CD4-positive, alpha-beta T cell treated with Interleukin-15 for 1 hour (primary cell): ENCODE results near the gene ATOH8.

Experiments
- DNase-seq: peaks from one replicate; pipeline ENCODE4 v3.0.0-alpha.2; 2020

The ATOH8 gene

GRCh38 chr2:85719609-85720240, 34.1 kb upstream of the ATOH8 start:
- DNase-seq, result no peak

- DNase-seq, result no peak
These were observed 33.3 kb upstream of the ATOH8 start for GRCh38 chr2:85720533-85720932.

- DNase-seq, result no peak
These were observed 32.1 kb upstream of the ATOH8 start for GRCh38 chr2:85721641-85722040.

- DNase-seq, result no peak
These were observed 31.3 kb upstream of the ATOH8 start for GRCh38 chr2:85722519-85722918.

- no peak for DNase-seq
These were observed 30.0 kb upstream of the ATOH8 start for GRCh38 chr2:85723707-85724360.

- no peak for DNase-seq
These were observed 29.0 kb upstream of the ATOH8 start for GRCh38 chr2:85724731-85725181.

GRCh38 chr2:85725451-85725850, 28.3 kb upstream of the ATOH8 start:
- DNase-seq, result no peak

- no peak for DNase-seq
These were observed 26.0 kb upstream of the ATOH8 start for GRCh38 chr2:85727798-85728197.

- DNase-seq, result no peak
These were observed 25.4 kb upstream of the ATOH8 start for GRCh38 chr2:85728342-85728741.

GRCh38 chr2:85728883-85729824, 24.6 kb upstream of the ATOH8 start:
- peak; percentile 71 for DNase-seq

GRCh38 chr2:85729825-85730510, 23.8 kb upstream of the ATOH8 start:
- no peak for DNase-seq

GRCh38 chr2:85730686-85731230, 23.0 kb upstream of the ATOH8 start:
- no peak for DNase-seq

- DNase-seq, result no peak
These were observed 22.2 kb upstream of the ATOH8 start for GRCh38 chr2:85731606-85732005.

GRCh38 chr2:85732467-85733120, 21.2 kb upstream of the ATOH8 start:
- no peak for DNase-seq

- DNase-seq, result no peak
These were observed 20.4 kb upstream of the ATOH8 start for GRCh38 chr2:85733121-85733960.

- DNase-seq, result no peak
These were observed 19.8 kb upstream of the ATOH8 start for GRCh38 chr2:85734015-85734414.

- no peak for DNase-seq
These were observed 18.7 kb upstream of the ATOH8 start for GRCh38 chr2:85734942-85735608.

GRCh38 chr2:85735691-85736090, 18.1 kb upstream of the ATOH8 start:
- no peak for DNase-seq

GRCh38 chr2:85736456-85737355, 17.1 kb upstream of the ATOH8 start:
- DNase-seq, result no peak

- DNase-seq, result no peak
These were observed 16.3 kb upstream of the ATOH8 start for GRCh38 chr2:85737481-85737880.
